ENCODE measurements around the gene FBXL7. TPM values are rescaled to one million over a fixed set of nuclear protein-coding genes. Genes with fewer than 3 reads are reported as not detected.
A peak's percentile ranks its signal among the peaks of the same experiment; 100 is the strongest.

Gene FBXL7
- total RNA-seq, 1 donor from 2014 or later, result 12.3 TPM

DNA sequence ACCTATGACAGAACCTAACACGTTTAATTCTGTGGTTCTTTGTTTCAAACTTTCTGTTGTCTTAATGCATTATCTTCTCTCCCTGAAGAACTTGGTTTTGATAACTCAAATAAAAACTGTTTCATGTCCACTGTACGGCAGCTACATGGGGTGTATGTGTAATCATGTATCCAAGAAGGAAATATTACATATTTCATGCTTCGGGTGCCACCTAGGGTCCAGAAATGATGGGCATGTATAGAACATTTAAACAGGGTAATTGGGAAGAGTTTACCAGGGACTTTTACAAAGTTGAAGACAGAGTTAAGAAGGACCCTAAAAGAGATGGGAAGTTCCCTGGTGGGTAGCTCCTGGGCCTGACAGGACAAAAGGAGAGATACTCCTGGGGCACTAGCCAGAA is 291.3 kb downstream of the FBXL7 start:
- Mint-ChIP-seq H3K4me3 (no peak overlapping the region), H3K27me3 (ENCODE audit: insufficient read depth, low read depth) (no peaks in the 10 kb centered on the region), H3K36me3 (no peaks in the 10 kb centered on the region), H3K9me3 (peaks cover 5% of the 10 kb centered on the region), H3K4me1 (peaks cover 14% of the 10 kb centered on the region), H3K27ac (no peak overlapping the region)
- no peaks in the 10 kb centered on the region for H3K36me3 ChIP-seq
- peaks cover 6% of the 10 kb centered on the region for H3F3A ChIP-seq (ENCODE audit: low read depth)
- H4K20me1 ChIP-seq (ENCODE audit: low read depth), result no peaks in the 10 kb centered on the region
- no peaks in the 10 kb centered on the region for H3K27me3 ChIP-seq
- H3K79me2 ChIP-seq (ENCODE audit: low read depth), result peaks cover 14% of the 10 kb centered on the region
- H3K27ac ChIP-seq, result no peak overlapping the region
- no peak overlapping the region for H3K9ac ChIP-seq
- peaks cover 13% of the 10 kb centered on the region for H3K4me1 ChIP-seq
- TF ChIP-seq EZH2phosphoT487 (IDR thresholded peaks at IDR 0.05) (no peak), EZH2 (IDR thresholded peaks at IDR 0.05) (no peak)
- TF ChIP-seq, protein P1, sequence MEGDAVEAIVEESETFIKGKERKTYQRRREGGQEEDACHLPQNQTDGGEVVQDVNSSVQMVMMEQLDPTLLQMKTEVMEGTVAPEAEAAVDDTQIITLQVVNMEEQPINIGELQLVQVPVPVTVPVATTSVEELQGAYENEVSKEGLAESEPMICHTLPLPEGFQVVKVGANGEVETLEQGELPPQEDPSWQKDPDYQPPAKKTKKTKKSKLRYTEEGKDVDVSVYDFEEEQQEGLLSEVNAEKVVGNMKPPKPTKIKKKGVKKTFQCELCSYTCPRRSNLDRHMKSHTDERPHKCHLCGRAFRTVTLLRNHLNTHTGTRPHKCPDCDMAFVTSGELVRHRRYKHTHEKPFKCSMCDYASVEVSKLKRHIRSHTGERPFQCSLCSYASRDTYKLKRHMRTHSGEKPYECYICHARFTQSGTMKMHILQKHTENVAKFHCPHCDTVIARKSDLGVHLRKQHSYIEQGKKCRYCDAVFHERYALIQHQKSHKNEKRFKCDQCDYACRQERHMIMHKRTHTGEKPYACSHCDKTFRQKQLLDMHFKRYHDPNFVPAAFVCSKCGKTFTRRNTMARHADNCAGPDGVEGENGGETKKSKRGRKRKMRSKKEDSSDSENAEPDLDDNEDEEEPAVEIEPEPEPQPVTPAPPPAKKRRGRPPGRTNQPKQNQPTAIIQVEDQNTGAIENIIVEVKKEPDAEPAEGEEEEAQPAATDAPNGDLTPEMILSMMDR (IDR thresholded peaks at IDR 0.05), result no peak
- H3K9me3 ChIP-seq (ENCODE audit: low read depth), result peaks cover under 1% of the 10 kb centered on the region
- no peak overlapping the region for H3K4me3 ChIP-seq
- DNase-seq (ENCODE audit: low spot score), result no peak
- no peak overlapping the region for H3K4me2 ChIP-seq
- no peak overlapping the region for H2AFZ ChIP-seq (replicated peaks)

DNA sequence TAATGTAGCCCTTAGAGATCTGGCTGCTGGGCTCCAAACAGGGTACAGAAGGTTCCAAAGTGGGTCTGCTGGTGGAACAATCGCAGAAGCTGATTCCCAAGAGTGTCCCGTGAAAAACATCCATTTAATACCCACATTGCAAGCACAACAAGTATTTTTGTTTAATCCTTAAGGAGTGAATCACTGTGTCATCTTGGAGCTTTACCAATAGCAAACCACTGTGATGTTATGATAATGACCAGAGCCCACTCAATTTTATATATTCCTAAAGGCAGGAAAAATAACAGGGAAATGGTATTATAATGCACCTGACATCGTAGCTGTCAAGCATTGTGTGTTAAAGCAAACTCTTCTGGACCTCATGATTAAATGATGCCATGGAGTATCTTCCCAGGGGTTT is 291.9 kb downstream of the FBXL7 start:
- TF ChIP-seq, protein P1 (IDR thresholded peaks at IDR 0.05), result no peak
- TF ChIP-seq EZH2phosphoT487 (IDR thresholded peaks at IDR 0.05) (no peak), EZH2 (IDR thresholded peaks at IDR 0.05) (no peak)
- Histone ChIP-seq H2AFZ (replicated peaks) (no peak overlapping the region), H3K36me3 (no peaks in the 10 kb centered on the region), H3K27ac (no peak overlapping the region), H3F3A (ENCODE audit: low read depth) (peaks cover 9% of the 10 kb centered on the region), H3K4me1 (peaks cover 13% of the 10 kb centered on the region), H3K27me3 (no peaks in the 10 kb centered on the region), H3K4me2 (no peak overlapping the region), H3K9ac (no peak overlapping the region), H4K20me1 (ENCODE audit: low read depth) (no peaks in the 10 kb centered on the region), H3K9me3 (ENCODE audit: low read depth) (peaks cover 6% of the 10 kb centered on the region), H3K4me3 (no peak overlapping the region), H3K79me2 (ENCODE audit: low read depth) (peaks cover 18% of the 10 kb centered on the region)
- no peak for DNase-seq (ENCODE audit: low spot score)
- Mint-ChIP-seq H3K4me1 (peaks cover 10% of the 10 kb centered on the region), H3K9me3 (peaks cover 5% of the 10 kb centered on the region), H3K4me3 (no peak overlapping the region), H3K36me3 (no peaks in the 10 kb centered on the region), H3K27ac (no peak overlapping the region), H3K27me3 (ENCODE audit: insufficient read depth, low read depth) (no peaks in the 10 kb centered on the region)

DNA sequence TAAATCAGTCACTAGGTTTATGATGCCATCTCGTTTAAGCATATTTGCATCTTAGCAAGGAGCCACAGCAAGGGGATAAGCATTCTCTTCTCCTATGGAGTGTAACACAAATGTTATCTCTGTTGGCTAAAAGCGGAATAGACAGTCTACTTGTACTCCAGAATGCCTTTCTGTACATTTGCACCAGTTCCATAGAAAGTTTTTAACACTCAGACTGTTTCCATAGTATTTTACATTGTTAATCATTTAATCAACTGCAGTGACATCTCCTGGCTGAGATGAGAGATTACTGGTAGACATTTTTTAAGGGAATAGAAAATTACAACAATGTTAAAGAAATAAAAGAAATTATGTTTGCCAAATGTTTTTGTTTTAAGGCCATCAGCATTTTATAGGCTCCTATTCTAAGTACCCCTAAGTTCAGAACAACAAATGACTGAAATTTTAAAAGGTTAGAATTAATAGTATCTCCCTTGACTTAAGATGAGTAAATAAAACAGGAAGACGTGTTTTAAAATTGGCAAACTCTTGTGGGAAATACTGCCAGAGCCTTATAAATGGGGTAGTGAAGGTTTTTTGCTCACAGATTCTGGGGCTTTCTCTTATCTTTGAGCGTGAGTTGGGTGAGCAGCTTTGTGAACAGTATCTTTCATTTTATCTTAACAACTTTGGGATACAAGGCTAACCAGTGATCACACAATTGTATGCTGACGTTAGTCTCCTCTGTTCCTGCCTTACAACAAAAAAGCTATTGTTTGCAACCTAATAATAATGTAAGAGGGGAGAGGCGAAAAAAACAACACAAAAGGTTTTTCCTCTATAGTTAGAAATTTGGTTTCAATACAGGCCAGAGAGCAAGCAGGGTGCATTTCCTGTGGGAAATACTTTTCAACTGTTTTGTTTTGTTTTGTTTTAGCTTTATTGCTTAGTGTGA is 294.3 kb downstream of the FBXL7 start:
- no peak overlapping the region for H2AFZ ChIP-seq (replicated peaks)
- no peaks in the 10 kb centered on the region for H3K27me3 ChIP-seq
- H3K4me3 Mint-ChIP-seq, result no peak overlapping the region
- H3K36me3 Mint-ChIP-seq, result peaks cover 3% of the 10 kb centered on the region
- H3K36me3 ChIP-seq, result no peaks in the 10 kb centered on the region
- no peaks in the 10 kb centered on the region for H4K20me1 ChIP-seq (ENCODE audit: low read depth)
- no peak overlapping the region for H3K27ac Mint-ChIP-seq
- H3K4me2 ChIP-seq, result peak overlapping the region; percentile 29
- peaks cover 7% of the 10 kb centered on the region for H3K4me1 Mint-ChIP-seq
- H3K4me1 ChIP-seq, result peaks cover 13% of the 10 kb centered on the region
- H3K9me3 ChIP-seq (ENCODE audit: low read depth), result peaks cover 7% of the 10 kb centered on the region
- H3K79me2 ChIP-seq (ENCODE audit: low read depth), result peaks cover 25% of the 10 kb centered on the region
- no peak overlapping the region for H3K4me3 ChIP-seq
- peaks cover under 1% of the 10 kb centered on the region for H3K27me3 Mint-ChIP-seq (ENCODE audit: insufficient read depth, low read depth)
- no peak overlapping the region for H3K9ac ChIP-seq
- no peak for DNase-seq (ENCODE audit: low spot score)
- H3F3A ChIP-seq (ENCODE audit: low read depth), result peaks cover 9% of the 10 kb centered on the region
- H3K27ac ChIP-seq, result no peak overlapping the region
- peaks cover 13% of the 10 kb centered on the region for H3K9me3 Mint-ChIP-seq
- TF ChIP-seq, protein P1 (IDR thresholded peaks at IDR 0.05), result peak; percentile 24
- no peak for TF ChIP-seq EZH2 (IDR thresholded peaks at IDR 0.05)
